CD4-positive, alpha-beta T cell (primary cell): ENCODE data around the gene NAGPA. TPM values are rescaled to one million over a fixed set of nuclear protein-coding genes. Genes with fewer than 3 reads are reported as not detected.

Source experiments
- ATAC-seq: fragments of 200-7000 bp; cut with Tn5 transposase; one replicate; pipeline ENCODE4 v1.10.0; 2022; ENCODE audit warnings: mild to moderate bottlenecking; ENCODE audit not compliant: poor library complexity
- CTCF ChIA-PET: fragments of 350-600 bp; sonication (Branson Sonifier 250); formaldehyde crosslinking; loops from one replicate; lab custom pipeline; 2021; ENCODE audit warnings: antibody characterized with exemption, inconsistent platforms; lab: Charles Lee
- POLR2A ChIA-PET: fragments of 350-600 bp; sonication (Branson Sonifier 250); formaldehyde crosslinking; loops from one replicate; lab custom pipeline; 2021; ENCODE audit warnings: antibody characterized with exemption, inconsistent platforms; lab: Charles Lee
- DNase-seq, 14 experiments: peaks; one replicate each; pipeline ENCODE4 v3.0.0-alpha.2; 2013 to 2020; ENCODE audit warnings: mixed read lengths in 2 of 14
- H3K27ac ChIP-seq, 2 donors: one replicate each; pipeline versions ENCODE4 v1.5.1 to v1.7.0; 2013; ENCODE audit warnings: low read length in 2 of 2, low read depth in 1 of 2, mild to moderate bottlenecking in 1 of 2
- H3K27me3 ChIP-seq, 2 experiments: 1 replicate in 1 of 2; 2 replicates in 1 of 2; pipeline versions ENCODE4 v1.6.1 to v1.7.0; 2013; ENCODE audit warnings: low read length in 2 of 2, control low read depth in 1 of 2, mild to moderate bottlenecking in 1 of 2, moderate library complexity in 1 of 2; ENCODE audit not compliant: insufficient read depth in 2 of 2, control insufficient read depth in 1 of 2
- H3K36me3 ChIP-seq: one replicate; pipeline ENCODE4 v1.6.1; 2013; ENCODE audit warnings: low read length, control low read depth; ENCODE audit not compliant: insufficient read depth
- H3K4me1 ChIP-seq: one replicate; pipeline ENCODE4 v1.6.1; 2013; ENCODE audit warnings: low read length, control low read depth; ENCODE audit not compliant: insufficient read depth
- H3K4me3 ChIP-seq: one replicate; pipeline ENCODE4 v1.5.1; 2013; ENCODE audit warnings: mild to moderate bottlenecking, low read length, moderate library complexity
- H3K9me3 ChIP-seq, 2 experiments: 1 replicate in 1 of 2; 2 replicates in 1 of 2; pipeline versions ENCODE4 v1.6.1 to v1.7.0; 2013; ENCODE audit warnings: low read length in 2 of 2, mild to moderate bottlenecking in 2 of 2, control low read depth in 1 of 2, moderate library complexity in 1 of 2; ENCODE audit not compliant: control insufficient read depth in 1 of 2, insufficient read depth in 1 of 2
- H3K27ac Mint-ChIP-seq: one replicate; pipeline ENCODE4 v1.8.0; 2020; ENCODE audit warnings: mixed read lengths
- H3K27me3 Mint-ChIP-seq: one replicate; pipeline ENCODE4 v1.8.0; 2021; ENCODE audit warnings: mixed read lengths
- H3K36me3 Mint-ChIP-seq: one replicate; pipeline ENCODE4 v1.8.0; 2021; ENCODE audit warnings: low read depth, mixed read lengths
- H3K4me1 Mint-ChIP-seq: one replicate; pipeline ENCODE4 v1.8.0; 2021; ENCODE audit warnings: low read depth, mixed read lengths
- H3K4me3 Mint-ChIP-seq: one replicate; pipeline ENCODE4 v1.8.0; 2020; ENCODE audit warnings: mild to moderate bottlenecking, mixed read lengths
- H3K9me3 Mint-ChIP-seq: one replicate; pipeline ENCODE4 v1.8.0; 2020; ENCODE audit warnings: mixed read lengths
- CTCF ChIP-seq: fragments of 200-600 bp; IDR thresholded peaks from one replicate; pipeline ENCODE4 v1.8.0; 2022; ENCODE audit warnings: antibody characterized with exemption, mild to moderate bottlenecking
- intact Hi-C, 2 experiments: fragments of 100-400 bp; cut with DNase I in 1 of 2; cut with micrococcal nuclease in 1 of 2; formaldehyde crosslinking; loops; one replicate each; pipeline versions ENCODE4 v1.15.1 to v1.9.0; 2023 to 2025; cut with DNase I, micrococcal nuclease
- total RNA-seq, 174 experiments: library from RNA in 2 of 174; stranded (reverse) in 2 of 174; gene quantifications; one replicate each; pipeline ENCODE4 v1.2.3 and lab custom pipeline; 2021 to 2026

The NAGPA gene
- total RNA-seq, 2 experiments from 2014 or later: 30.0 to 34.0 TPM

GRCh38 chr16:5036228-5037156, 2.8 kb upstream of the NAGPA start:
- H3K27me3 Mint-ChIP-seq: no peaks in the 10 kb centered on the region

GRCh38 chr16:5035909-5036227, 2.1 kb upstream of the NAGPA start:
- H3K27me3 ChIP-seq: no peaks in the 10 kb centered on the region
- H3K4me3 Mint-ChIP-seq: peak overlapping the region; percentile 13
- intact Hi-C loops: loop anchor here (2.0 to 10.0 kb wide), 3 partner anchors 49 to 341 kb away; partner anchors contain the start of genes ANKS3 (in 1 of the 2), DNAAF8 (in 1 of the 2) and NUDT16L1 (in 1 of the 2)
- no peaks in the 10 kb centered on the region for H3K36me3 ChIP-seq
- peaks cover 20% of the 10 kb centered on the region for H3K4me1 Mint-ChIP-seq
- H3K36me3 Mint-ChIP-seq: peaks cover 5% of the 10 kb centered on the region
- DNase-seq (no peak), ATAC-seq (no peak)
- no peaks in the 10 kb centered on the region for H3K9me3 Mint-ChIP-seq
- no peak overlapping the region for H3K4me3 ChIP-seq
- no peaks in the 10 kb centered on the region for H3K9me3 ChIP-seq
- H3K27ac Mint-ChIP-seq: no peak overlapping the region
- no peak overlapping the region for H3K27ac ChIP-seq
- ChIA-PET CTCF (interaction anchor here (0.7 kb wide), 1 partner anchor 56 kb away, joined by 3 read pairs; no protein-coding TSS in a partner anchor), POLR2A (no interaction called here)
- H3K4me1 ChIP-seq: peaks cover 19% of the 10 kb centered on the region
- TF ChIP-seq CTCF: no peak
- no peaks in the 10 kb centered on the region for H3K27me3 Mint-ChIP-seq

More at GRCh38 chr16:5036228-5037156, 2.8 kb upstream of the NAGPA start:
- Histone ChIP-seq H3K27ac (no peak overlapping the region), H3K27me3 (no peaks in the 10 kb centered on the region), H3K9me3 (no peaks in the 10 kb centered on the region), H3K4me3 (no peak overlapping the region), H3K36me3 (no peaks in the 10 kb centered on the region), H3K4me1 (peaks cover 19% of the 10 kb centered on the region)
- peak overlapping the region; percentile 56 for H3K4me3 Mint-ChIP-seq
- intact Hi-C loops: loop anchor here in 1 of 2 experiments (10.0 kb wide), 2 partner anchors 302 to 342 kb away; partner anchors contain the start of genes ANKS3, DNAAF8 and NUDT16L1
- POLR2A ChIA-PET: no interaction called here
- TF ChIP-seq CTCF: no peak
- H3K27ac Mint-ChIP-seq: no peak overlapping the region
- CTCF ChIA-PET: interaction anchor here (0.7 kb wide), 1 partner anchor 56 kb away, joined by 3 read pairs; no protein-coding TSS in a partner anchor
- H3K9me3 Mint-ChIP-seq: no peaks in the 10 kb centered on the region
- peaks cover 20% of the 10 kb centered on the region for H3K4me1 Mint-ChIP-seq
- ATAC-seq (no peak), DNase-seq (no peak)
- peaks cover 5% of the 10 kb centered on the region for H3K36me3 Mint-ChIP-seq

- Mint-ChIP-seq H3K9me3 (no peaks in the 10 kb centered on the region), H3K27me3 (no peaks in the 10 kb centered on the region), H3K4me1 (peaks cover 20% of the 10 kb centered on the region), H3K4me3 (peak overlapping the region; percentile 86), H3K27ac (peak overlapping the region; percentile 84), H3K36me3 (peaks cover 8% of the 10 kb centered on the region)
- POLR2A ChIA-PET: interaction anchor here (0.7 to 3.0 kb wide), 9 partner anchors 38 to 780 kb away, joined by 3 to 25 read pairs (median 4); partner anchors contain the start of genes ALG1, ANKS3, DNAAF8 and EEF2KMT
- Histone ChIP-seq H3K36me3 (peaks cover 5% of the 10 kb centered on the region), H3K4me1 (peaks cover 19% of the 10 kb centered on the region), H3K27me3 (no peaks in the 10 kb centered on the region), H3K9me3 (no peaks in the 10 kb centered on the region), H3K4me3 (peak overlapping the region; percentile 73), H3K27ac (peak overlapping the region; percentile 39 to 68)
- DNase-seq: no peak
- intact Hi-C loops: loop anchor here (2.0 to 10.0 kb wide), 5 partner anchors 51 to 339 kb away; partner anchors contain the start of genes ANKS3 (in 1 of the 2), DNAAF8 (in 1 of the 2), GLYR1 (in 1 of the 2) and NUDT16L1 (in 1 of the 2)
- CTCF ChIA-PET: interaction anchor here (1.2 to 1.3 kb wide), 2 partner anchors 50 to 58 kb away, joined by 4 to 5 read pairs; no protein-coding TSS in a partner anchor
- ATAC-seq: no peak
- no peak for TF ChIP-seq CTCF
Observed at GRCh38 chr16:5034167-5034523, 410 bp upstream of the NAGPA start.
